DMS53 treated with DMSO at 0.1 percent for 48 hours (cell line): ENCODE measurements around the gene CLPTM1.
"Not testable (repeated sequence)": the region's sequence is repeated elsewhere in the genome, so short reads cannot be mapped to it uniquely, and the experiment has no call there.

Experiments used
- DNase-seq: peaks from one replicate; lab custom pipeline; 2025; ENCODE audit not compliant: unreplicated experiment; lab: John Stamatoyannopoulos, UW

Gene CLPTM1

DNA sequence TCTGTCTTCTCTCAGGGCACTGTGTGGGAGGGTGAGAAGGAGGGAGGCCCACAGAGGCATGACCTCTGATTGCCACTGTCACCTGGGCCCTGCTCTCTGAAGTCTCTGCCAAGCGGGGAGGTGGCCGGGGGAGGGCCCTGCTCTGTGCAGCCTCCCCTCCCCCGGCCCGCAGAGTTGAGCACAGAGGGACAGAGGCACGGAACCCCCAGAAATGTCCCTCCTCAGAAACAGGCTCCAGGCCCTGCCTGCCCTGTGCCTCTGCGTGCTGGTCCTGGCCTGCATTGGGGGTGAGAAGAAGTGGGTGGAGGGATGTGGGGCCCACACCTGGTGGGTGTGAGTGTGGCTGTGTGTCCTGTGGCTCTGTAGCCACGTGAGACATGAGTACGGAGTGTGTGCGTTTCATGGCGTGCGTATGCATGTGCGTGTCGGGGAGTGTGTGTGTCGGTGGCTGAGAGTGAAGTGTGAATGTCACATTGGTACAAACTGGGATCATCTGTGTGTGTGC is 13.1 kb upstream of the CLPTM1 start, which contains the start of gene APOC4:
TSS of gene APOC4 (plus strand) at position 171 of the 505 bp plus-strand sequence. CDS start at position 212, 41 bp downstream.
- DNase-seq = no peak

DNA sequence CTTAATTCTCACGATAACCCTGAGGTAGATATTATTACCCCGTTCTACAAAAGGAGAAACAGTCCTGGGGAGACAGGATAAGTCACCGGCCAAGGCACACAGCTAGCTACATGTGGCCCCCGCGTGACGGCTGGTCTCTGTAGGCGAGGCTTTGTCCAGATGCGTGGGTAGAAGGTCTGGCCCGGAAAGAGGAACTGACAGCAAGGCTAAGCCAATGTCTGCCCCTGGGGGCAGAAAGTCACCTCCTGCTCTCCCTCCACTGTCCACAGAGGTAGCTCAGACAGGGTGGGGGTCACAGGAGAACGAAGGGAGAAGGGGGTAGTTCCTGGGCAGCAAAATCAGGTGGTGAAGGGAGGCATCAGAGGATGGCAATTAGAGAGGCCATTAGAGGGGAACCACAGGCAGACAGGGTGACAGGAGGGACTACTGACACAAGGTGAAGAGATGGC is 11.4 kb upstream of the CLPTM1 start:
- no peak for DNase-seq

DNA sequence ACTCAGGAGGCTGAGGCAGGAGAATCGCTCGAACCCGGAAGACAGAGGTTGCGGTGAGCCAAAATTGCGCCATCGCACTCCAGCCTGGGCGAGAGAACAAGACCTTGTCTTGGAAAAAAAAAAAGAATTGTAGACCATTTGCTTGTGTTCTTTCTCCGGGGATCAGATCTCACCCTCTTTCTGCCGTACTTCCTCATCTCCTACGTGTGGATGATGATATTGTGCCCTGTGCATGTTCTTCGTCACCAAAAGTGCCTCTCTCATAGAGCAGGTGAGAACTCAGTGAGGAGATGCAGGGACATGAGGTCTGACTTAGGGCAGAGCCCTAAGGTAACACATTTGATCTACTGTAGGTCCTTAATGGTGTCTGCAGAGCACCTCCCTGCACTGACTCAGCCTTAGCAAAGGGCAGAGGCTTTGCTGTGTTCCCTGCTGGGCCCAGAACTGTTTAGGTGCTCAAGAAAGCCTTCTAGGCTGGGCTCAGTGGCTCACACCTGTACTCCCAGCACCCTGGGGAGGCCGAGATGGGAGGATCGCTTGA is 8.1 kb upstream of the CLPTM1 start:
- no peak for DNase-seq

DNA sequence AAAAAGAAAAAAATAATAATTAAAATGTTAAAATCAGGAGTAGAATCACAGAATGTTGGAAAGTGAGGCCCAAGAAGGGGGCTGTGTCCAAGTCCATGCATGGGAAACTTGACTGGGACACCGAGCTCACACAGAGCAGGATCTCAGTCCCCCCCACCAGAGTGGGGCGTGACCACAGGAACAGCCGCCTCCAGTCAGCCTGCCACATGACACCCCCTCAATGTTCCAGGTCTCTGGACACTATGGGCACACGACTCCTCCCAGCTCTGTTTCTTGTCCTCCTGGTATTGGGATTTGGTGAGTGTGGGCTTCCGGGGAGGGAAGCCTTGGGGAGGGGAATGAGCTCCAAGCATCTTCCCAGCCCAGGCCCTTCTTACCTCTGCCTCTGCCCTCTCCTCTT is 6.9 kb upstream of the CLPTM1 start:
- DNase-seq = no peak

DNA sequence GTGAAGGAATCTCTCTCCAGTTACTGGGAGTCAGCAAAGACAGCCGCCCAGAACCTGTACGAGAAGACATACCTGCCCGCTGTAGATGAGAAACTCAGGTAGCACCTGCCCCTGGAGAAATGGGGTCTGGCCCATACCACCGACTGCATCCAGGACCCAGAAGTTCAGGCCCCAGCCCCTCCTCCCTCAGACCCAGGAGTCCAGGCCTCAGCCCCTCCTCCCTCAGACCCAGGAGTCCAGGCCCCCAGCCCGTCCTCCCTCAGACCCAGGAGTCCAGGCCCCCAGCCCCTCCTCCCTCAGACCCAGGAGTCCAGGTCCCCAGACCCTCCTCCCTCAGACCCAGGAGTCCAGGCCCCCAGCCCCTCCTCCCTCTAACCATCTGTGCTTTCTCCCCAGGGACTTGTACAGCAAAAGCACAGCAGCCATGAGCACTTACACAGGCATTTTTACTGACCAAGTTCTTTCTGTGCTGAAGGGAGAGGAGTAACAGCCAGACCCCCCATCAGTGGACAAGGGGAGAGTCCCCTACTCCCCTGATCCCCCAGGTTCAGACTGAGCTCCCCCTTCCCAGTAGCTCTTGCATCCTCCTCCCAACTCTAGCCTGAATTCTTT is 6.3 kb upstream of the CLPTM1 start:
- DNase-seq = no peak

DNA sequence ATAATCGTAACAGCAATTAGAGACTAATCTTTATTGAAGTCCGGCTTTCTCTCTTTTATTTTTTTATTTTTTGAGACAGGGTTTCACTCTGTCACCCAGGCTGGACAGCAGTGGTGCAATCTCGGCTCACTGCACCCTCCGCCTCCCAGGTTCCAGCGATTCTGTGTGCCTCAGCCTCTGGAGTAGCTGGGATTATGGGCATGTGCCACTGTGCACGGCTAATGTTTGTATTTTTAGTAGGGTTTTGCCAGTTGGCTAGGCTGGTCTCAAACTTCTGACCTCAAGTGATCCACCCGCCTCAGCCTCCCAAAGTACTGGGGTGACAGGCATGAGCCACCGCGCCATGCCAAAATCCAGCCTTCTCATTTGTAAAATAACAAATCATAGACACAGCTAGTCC is 5.6 kb upstream of the CLPTM1 start:
- no peak for DNase-seq

DNA sequence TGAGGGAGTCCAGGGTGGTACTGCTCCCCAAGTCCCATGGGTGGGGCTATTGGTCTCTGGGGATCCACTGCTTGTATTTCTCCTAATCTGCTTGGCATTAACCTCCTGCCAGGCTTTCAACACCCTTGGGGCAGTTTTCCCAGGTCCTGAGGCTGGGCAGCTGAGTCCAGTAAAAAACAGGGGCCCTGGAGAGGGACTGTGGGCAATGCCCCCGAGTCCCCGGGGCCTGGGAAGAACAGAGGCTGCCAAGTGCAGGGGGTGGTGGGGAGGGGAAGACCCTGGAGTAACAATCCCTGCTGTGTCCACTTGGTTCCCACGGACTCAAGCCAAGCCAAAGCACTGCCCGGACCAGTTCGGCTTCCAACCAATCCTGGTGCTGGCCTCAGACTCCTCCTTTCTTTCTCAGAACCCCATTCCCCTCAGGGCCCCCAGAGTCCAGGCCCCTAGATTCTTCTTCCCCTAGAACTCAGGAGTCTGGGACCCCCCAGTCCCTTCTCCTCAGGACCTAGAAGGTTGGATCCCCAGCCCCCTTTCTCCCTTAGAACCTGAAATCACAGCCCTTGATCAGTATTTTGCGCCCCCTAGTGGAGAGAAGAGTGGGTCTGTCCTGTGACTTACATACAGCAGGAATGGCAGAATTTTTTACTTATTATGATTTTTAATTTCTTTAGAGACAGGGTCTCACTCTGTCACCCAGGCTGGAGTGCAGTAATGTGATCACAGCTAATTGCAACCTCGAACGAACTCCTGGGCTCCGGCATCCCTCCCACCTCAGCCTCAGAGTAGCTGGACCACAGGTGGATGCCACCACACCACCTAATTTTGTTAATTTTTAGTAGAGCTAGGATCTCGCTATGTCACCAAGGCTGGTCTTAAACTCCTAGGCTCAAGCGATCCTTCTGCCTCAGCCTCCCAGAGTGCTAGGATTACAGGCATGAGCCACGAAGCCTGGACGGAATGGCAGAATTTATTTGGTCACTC is 3.7 kb upstream of the CLPTM1 start:
- DNase-seq = peak; percentile 38

DNA sequence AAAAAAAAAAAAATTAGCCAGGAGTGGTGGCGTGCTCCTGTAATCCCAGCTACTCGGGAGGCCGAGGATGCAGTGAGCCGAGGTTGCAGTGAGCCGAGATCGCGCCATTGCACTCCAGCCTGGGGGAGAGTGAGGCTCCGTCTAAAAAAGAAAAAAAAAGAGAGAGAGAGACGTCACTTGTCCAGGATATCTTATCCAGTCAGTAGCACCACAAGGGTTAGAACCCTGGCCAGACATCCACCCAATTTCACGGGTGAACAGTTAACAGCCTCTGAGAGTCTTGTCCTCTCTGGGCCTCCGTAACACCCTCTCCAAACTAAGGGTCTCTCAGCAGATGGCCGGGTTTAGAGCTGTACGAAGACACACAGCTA is 917 bp upstream of the CLPTM1 start:
- DNase-seq = no peak

DNA sequence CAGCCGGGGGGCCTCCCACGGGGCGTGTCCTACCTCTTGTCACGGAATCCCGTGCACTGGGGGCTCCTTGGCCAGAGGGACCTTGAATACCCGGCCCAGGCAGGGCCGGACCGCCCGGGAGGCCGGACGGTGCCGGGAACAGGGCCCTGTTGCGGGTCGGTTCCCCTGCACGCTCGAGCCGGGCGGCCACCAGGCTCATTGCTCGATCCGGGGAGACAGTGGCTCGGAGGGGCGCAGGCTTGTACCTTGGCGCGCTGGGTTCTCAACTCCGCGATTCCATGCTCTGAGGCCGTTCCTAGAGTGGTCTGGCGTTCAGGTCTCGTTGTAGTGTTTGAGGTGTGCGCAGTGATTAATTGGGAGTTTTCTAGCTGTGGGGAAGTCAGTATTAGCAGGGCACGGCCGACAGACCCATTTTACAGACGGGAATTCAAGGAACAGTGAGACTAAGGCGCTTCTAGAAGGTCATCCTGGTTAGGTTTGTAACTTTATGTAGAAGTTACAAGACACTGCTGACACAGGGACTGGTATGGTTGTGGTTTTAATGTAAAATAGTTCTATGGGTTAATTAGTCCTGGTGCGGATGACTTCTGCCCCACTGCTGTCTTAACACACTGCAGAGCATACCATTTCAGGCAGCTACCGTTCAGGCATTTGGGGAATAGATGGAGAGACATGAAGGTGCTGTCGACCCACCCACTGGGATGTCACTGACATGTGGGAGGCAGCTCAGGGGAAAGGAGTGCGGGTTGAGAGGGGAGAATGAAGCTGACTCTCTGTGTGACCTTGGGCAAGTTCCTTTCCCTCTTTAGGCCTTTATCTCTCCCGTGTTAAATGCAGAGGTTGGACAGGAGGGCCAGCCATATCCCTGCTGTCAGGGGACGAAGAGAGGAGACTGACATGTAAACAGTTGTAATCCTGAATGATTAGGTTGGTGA is 592 bp downstream of the CLPTM1 start:
- no peak for DNase-seq

DNA sequence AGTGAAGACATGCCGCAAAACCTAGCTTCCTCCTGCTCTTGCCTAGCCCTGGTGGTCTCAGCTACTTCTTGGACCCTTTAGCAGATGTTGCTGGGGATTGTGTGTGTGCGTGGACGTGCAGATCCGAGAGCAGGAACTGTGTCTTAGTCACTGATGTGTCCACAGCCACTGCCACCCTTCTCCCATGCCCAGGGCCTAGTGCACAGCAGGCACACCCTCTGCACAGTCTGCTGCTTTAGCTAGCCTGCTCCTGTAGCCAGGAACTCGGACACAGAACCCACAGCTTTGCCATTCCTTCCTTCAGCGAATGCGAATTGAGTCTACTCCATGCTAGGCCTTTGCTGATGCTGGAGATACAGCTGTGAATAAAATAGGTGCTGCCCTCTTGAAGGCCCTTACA is 2.3 kb downstream of the CLPTM1 start:
- DNase-seq = no peak

DNA sequence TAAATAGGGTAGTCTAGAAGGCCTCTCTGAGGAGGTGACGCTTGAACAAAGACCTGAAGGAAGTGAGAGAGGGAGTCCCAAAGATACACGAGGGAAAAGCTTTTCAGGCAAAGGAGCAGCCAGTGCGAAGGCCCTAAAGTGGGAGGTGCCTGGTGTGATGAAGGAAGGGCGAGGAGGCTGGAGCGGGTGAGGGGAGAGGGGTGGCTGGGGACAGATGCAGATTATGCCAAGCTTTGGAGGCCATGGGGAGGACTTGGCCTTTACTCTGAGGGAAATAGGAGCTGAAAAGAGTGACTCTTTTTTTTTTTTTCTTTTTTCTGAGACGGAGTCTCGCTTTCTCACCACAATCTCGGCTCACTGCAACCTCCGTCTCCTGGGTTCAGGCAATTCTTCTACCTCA is 2.9 kb downstream of the CLPTM1 start:
- no peak for DNase-seq

DNA sequence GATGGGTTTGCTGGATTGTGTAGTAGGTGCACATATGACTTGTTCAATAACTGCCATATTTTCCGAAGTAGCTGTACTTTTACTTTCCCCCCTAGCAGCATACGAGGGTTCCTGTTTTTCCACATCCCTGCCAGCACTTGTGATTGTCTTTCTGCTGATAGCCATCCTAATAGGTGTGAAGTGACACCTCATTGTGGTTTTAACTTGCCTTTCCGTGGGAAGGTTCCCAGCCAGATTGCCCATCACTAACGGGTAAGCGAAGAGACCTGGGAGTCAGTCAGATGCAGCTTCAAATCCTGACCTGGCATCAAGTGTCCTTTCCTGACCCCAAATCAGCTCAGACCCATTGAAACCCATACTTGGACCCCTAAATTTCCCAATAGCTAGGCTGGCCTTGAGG is 4.5 kb downstream of the CLPTM1 start:
- DNase-seq = no peak

DNA sequence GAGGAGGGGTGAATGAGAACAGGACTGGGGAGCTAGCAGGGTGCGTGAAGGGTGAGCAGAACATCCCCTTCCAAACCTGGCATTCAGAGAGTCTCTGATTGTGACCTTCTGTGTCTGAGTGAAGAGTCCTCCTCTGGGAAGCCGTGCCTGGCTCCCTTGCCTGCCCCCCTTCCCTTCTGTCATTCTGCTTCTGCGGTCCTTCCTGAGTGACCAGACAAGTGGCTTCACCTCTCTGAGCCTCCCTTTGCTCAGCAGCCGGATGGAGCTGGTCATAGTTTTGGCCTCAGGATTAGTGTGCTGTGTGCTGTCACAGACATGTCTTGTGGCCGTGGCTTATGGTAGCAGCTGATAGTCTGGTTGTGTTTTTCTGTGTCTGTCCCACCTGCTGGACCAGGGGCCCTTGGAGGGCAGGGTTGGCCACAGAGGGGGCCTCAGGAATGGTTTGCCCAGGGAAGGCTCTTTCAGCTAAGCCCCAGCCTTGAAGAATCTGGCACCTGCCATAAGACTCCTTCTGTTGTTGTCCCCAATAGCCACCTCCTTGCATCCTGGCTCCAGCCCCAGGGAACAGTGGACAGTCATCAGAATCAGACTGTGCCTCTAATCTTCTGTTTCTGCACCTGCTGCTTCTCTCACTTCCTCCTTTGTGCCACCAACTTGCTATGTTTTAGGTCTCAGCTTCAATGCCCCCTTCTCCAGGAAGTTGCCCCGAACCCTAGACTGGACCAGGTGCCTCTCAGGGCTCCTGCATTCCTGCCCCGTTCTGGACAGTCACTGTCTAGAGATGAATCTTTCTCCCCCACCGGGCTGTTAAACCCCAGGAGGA is 5.9 kb downstream of the CLPTM1 start:
- no peak for DNase-seq

DNA sequence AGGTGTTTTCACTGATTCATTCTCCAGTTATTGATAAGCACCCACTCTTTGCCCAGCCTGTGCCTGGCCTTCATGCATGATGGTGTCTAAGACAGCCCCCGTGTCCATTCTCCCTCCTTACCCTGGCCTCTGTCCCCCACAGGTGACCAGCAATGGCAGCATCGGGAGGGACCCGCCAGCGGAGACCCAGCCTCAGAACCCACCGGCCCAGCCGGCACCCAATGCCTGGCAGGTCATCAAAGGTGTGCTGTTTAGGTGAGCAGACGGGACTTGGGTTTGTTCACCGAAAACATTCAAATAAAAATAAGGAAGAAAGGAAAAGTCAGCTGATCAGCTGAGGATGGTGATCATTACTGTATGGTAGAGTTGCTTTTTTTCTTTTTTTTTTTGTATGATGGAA is 6.6 kb downstream of the CLPTM1 start:
- DNase-seq = no peak

DNA sequence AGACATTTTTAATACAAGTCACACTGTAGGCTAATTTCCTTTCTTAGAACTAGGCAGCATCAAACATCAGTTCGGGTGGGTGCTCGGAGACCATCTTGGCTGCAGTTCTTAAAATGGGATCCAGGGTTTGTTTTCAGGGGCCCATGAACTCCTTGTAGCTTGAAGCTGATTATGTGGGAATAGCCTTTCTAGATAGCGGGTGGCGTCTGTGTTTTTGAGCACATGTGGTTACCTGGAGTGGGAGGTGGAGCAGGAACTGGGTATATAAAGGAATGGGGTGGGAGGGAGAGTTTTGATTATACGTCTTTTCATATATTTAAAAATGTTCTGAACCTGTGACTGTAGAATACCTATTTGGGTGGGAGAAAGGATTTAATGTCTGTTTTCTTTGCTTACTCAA is 12.9 kb downstream of the CLPTM1 start:
- DNase-seq = no peak

DNA sequence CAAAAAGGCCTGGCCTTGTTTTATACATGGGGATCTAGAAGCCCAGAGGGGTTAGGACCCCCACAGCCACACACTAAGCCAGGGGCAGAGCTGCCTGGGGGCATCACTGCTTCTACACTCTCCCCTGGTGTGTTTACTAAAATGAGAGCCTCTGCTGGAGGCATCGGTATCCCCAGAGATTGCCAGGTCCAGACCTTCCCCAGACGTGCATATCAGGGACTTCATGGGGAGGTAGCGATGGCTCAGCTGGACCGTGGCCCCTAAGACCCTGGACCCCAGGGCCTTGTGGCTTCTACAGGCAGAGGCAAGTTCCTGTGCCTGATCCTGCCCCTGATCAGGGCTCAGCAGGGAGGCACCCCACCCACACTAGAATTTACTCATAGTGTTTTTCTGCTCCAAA is 13.5 kb downstream of the CLPTM1 start:
- DNase-seq = no peak

DNA sequence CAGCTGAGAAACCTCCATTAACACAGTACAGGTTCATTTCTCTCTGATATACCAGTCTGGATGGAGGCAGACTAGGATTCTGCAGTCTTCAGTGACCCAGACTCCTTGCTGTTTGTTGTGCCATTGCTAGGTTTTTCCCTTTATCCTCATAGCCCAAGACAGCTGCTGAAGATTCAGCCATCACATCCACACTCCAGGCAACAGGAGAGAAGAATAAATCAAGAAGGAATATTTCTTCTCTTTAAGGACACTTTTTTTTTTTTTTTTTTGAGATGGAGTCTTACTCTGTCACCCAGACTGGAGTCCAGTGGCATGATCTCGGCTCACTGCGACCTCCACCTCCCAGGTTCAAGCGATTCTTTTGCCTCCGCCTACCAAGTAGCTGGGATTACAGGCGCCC is 14.3 kb downstream of the CLPTM1 start:
- no peak for DNase-seq

DNA sequence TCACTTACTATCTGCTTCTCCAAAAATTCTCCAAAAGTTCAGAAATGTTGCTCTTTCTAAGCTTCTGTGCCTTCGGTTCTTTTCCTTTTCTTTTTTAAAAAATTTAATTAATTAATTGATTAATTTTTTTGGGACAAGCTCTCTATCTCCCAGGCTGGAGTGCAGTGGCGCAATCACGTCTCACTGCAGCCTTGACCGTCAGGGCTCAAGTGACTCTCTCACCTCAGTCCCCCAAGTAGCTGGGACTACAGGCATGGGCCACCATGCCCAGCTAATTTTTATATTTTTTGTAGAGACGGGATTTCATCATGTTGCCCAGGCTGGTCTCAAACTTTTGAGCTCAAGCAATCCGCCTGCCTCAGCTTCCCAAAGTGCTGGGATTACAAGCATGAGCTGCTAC is 16.3 kb downstream of the CLPTM1 start:
- DNase-seq = not testable (repeated sequence)

DNA sequence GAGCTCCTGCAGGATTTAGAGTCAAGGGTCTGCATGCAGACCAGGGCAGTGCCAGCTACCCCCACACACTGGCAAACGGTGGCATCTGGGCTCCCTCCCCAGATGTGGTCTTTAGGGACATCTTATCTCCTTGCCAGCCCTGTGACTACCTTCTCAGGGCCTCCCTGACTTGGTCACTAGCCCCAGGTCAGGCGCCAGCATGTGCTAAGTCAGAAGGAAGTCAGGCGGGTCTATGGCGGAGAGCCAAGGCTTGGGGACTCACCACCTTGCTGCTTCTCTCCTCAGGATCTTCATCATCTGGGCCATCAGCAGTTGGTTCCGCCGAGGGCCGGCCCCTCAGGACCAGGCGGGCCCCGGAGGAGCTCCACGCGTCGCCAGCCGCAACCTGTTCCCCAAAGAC is 17.6 kb downstream of the CLPTM1 start:
- no peak for DNase-seq
